GM23338 (cell line): Measurements from ENCODE around the gene PAX4. TPM values are rescaled to one million over a fixed set of nuclear protein-coding genes. Genes with fewer than 3 reads are reported as not detected.

Source experiments
- ATAC-seq: fragments of 200-7000 bp; cut with Tn5 transposase; 3 replicates; pipeline ENCODE4 v1.9.1; 2020
- DNase-seq: peaks from one replicate; pipeline ENCODE4 v3.0.0-alpha.2; 2015; ENCODE audit warnings: low spot score
- H2AFZ ChIP-seq: fragments of 200-600 bp; sonication (generic); 2 replicates; pipeline ENCODE4 v1.8.0; 2016; ENCODE audit warnings: antibody characterized with exemption, mild to moderate bottlenecking, moderate library complexity
- H3F3A ChIP-seq: fragments of 200-600 bp; sonication (generic); replicated peaks from 2 replicates; pipeline ENCODE4 v1.8.0; 2017; ENCODE audit warnings: antibody characterized with exemption, mixed run types, low read depth
- H3K27ac ChIP-seq: fragments of 200-600 bp; sonication (generic); 2 replicates; pipeline ENCODE4 v1.6.1; 2016; ENCODE audit warnings: low read depth
- H3K27me3 ChIP-seq: fragments of 200-600 bp; sonication (generic); 2 replicates; pipeline ENCODE4 v1.8.0; 2016; ENCODE audit warnings: mild to moderate bottlenecking, mixed run types, moderate library complexity; ENCODE audit not compliant: insufficient read depth
- H3K36me3 ChIP-seq: fragments of 200-600 bp; sonication (generic); 2 replicates; pipeline ENCODE4 v1.8.0; 2016; ENCODE audit warnings: mild to moderate bottlenecking; ENCODE audit not compliant: insufficient read depth
- H3K4me1 ChIP-seq: fragments of 200-600 bp; sonication (generic); 2 replicates; pipeline ENCODE4 v1.8.0; 2016; ENCODE audit warnings: mild to moderate bottlenecking, moderate library complexity; ENCODE audit not compliant: insufficient read depth
- H3K4me2 ChIP-seq: fragments of 200-600 bp; sonication (generic); 2 replicates; pipeline ENCODE4 v1.7.1; 2017; ENCODE audit warnings: mixed run types
- H3K4me3 ChIP-seq: fragments of 200-600 bp; sonication (generic); 2 replicates; pipeline ENCODE4 v1.6.1; 2016; ENCODE audit warnings: mixed run types
- H3K79me2 ChIP-seq: fragments of 200-600 bp; sonication (generic); replicated peaks from 2 replicates; pipeline ENCODE4 v1.8.0; 2017; ENCODE audit warnings: mild to moderate bottlenecking; ENCODE audit not compliant: insufficient read depth
- H3K9me2 ChIP-seq: fragments of 200-600 bp; sonication (generic); 2 replicates; pipeline ENCODE4 v1.8.0; 2017; ENCODE audit not compliant: insufficient read depth
- H4K20me1 ChIP-seq: fragments of 200-600 bp; sonication (generic); replicated peaks from 2 replicates; pipeline ENCODE4 v1.8.0; 2017; ENCODE audit warnings: mild to moderate bottlenecking; ENCODE audit not compliant: insufficient read depth
- H3K27ac Mint-ChIP-seq: 2 replicates; pipeline ENCODE4 v1.8.0; 2020; ENCODE audit warnings: inconsistent platforms, mild to moderate bottlenecking, moderate library complexity, mixed read lengths
- H3K27me3 Mint-ChIP-seq: 3 replicates; pipeline ENCODE4 v1.8.0; 2022; ENCODE audit warnings: low read depth, mild to moderate bottlenecking, moderate library complexity, mixed read lengths, inconsistent platforms; ENCODE audit not compliant: insufficient read depth, poor library complexity
- H3K36me3 Mint-ChIP-seq: 3 replicates; pipeline ENCODE4 v1.8.0; 2021; ENCODE audit warnings: low read depth, mild to moderate bottlenecking, inconsistent platforms, moderate library complexity, mixed read lengths
- H3K4me1 Mint-ChIP-seq: 3 replicates; pipeline ENCODE4 v1.8.0; 2020; ENCODE audit warnings: mild to moderate bottlenecking, inconsistent platforms, mixed read lengths
- H3K4me3 Mint-ChIP-seq: 3 replicates; pipeline ENCODE4 v1.8.0; 2021; ENCODE audit warnings: moderate library complexity, mild to moderate bottlenecking, inconsistent platforms, mixed read lengths
- H3K9me3 Mint-ChIP-seq: 3 replicates; pipeline ENCODE4 v1.8.0; 2020; ENCODE audit warnings: moderate library complexity, mild to moderate bottlenecking, inconsistent platforms, mixed read lengths
- CREB1 ChIP-seq: fragments of 250-450 bp; sonication (Bioruptor Pico); IDR thresholded peaks from 2 replicates; pipeline ENCODE4 v1.5.0; 2020; ENCODE audit warnings: low read depth, mild to moderate bottlenecking, moderate library complexity
- ETS1 ChIP-seq: IDR thresholded peaks from 2 replicates; pipeline ENCODE4 v1.6.1; 2016; ENCODE audit warnings: antibody characterized with exemption
- EZH2 ChIP-seq: fragments of 200-600 bp; sonication (generic); IDR thresholded peaks from one replicate; pipeline ENCODE4 v1.8.0; 2017; ENCODE audit warnings: antibody characterized with exemption, mild to moderate bottlenecking, low read depth; ENCODE audit not compliant: unreplicated experiment
- EZH2phosphoT487 ChIP-seq: fragments of 200-600 bp; sonication (generic); IDR thresholded peaks from one replicate; pipeline ENCODE4 v1.8.1; 2018; ENCODE audit warnings: antibody characterized with exemption; ENCODE audit not compliant: unreplicated experiment
- JUNB ChIP-seq: IDR thresholded peaks from one replicate; pipeline ENCODE4 v1.6.1; 2016; ENCODE audit warnings: antibody characterized with exemption; ENCODE audit not compliant: unreplicated experiment
- NANOG ChIP-seq: IDR thresholded peaks from 2 replicates; pipeline ENCODE4 v1.6.1; 2016; ENCODE audit warnings: antibody characterized with exemption, borderline replicate concordance
- POLR2AphosphoS5 ChIP-seq: IDR thresholded peaks from 2 replicates; pipeline ENCODE4 v1.6.1; 2016; ENCODE audit warnings: antibody characterized with exemption, low read depth
- STAT1 ChIP-seq: IDR thresholded peaks from one replicate; pipeline ENCODE4 v1.6.1; 2016; ENCODE audit warnings: antibody characterized with exemption; ENCODE audit not compliant: unreplicated experiment
- ZNF114 ChIP-seq: fragments of 250-450 bp; sonication (Bioruptor Pico); IDR thresholded peaks from 2 replicates; pipeline ENCODE4 v1.5.0; 2020; ENCODE audit warnings: mild to moderate bottlenecking, moderate library complexity
- ZNF331 ChIP-seq: fragments of 250-450 bp; sonication (Bioruptor Pico); IDR thresholded peaks from 2 replicates; pipeline ENCODE4 v1.5.0; 2020; ENCODE audit warnings: low read depth, mild to moderate bottlenecking, moderate library complexity
- ZNF462 ChIP-seq: fragments of 250-450 bp; sonication (Bioruptor Pico); IDR thresholded peaks from 2 replicates; pipeline ENCODE4 v1.5.0; 2020; ENCODE audit warnings: mild to moderate bottlenecking, moderate library complexity
- polyA plus RNA-seq: library from polyadenylated mRNA; unstranded; fragments of >200 nt; fragmentation: Nextera tagmentation; extraction: Ambion mirVana; gene quantifications from 2 replicates; pipeline ENCODE4 v1.2.1, GENCODE V29; 2016
- total RNA-seq: library from RNA; depleted of rRNA; stranded (reverse); fragments of >200 nt; shearing (Covaris generic); gene quantifications from 2 replicates; pipeline ENCODE4 v1.2.3, GENCODE V29; 2014
- TF ChIP-seq, protein P1 (sequence below): IDR thresholded peaks from one replicate; pipeline ENCODE4 v1.6.1; 2018; ENCODE audit warnings: antibody characterized with exemption; ENCODE audit not compliant: unreplicated experiment
- TF ChIP-seq, protein P2 (sequence below), 2 experiments: fragments of 200-600 bp in 1 of 2; sonication (generic) in 1 of 2; conservative IDR thresholded peaks; 2 replicates each; pipeline versions ENCODE4 v1.5.1 to v1.6.1; 2016 to 2017; ENCODE audit warnings: antibody characterized with exemption in 2 of 2, low read depth in 2 of 2, mild to moderate bottlenecking in 2 of 2, moderate library complexity in 1 of 2

The PAX4 gene
- total and polyA plus RNA-seq, 2 experiments from 2014 or later: not detected

- Mint-ChIP-seq H3K4me3 (no peak overlapping the region), H3K36me3 (peaks cover 22% of the 10 kb centered on the region), H3K9me3 (no peaks in the 10 kb centered on the region), H3K27ac (no peak overlapping the region), H3K27me3 (peaks cover 11% of the 10 kb centered on the region), H3K4me1 (peaks cover 8% of the 10 kb centered on the region; the same call in 2 of the 3 replicates)
- Histone ChIP-seq H3F3A (no peaks in the 10 kb centered on the region), H3K4me3 (no peak overlapping the region), H3K4me2 (no peak overlapping the region), H3K27ac (no peak overlapping the region), H2AFZ (no peak overlapping the region), H3K4me1 (no peaks in the 10 kb centered on the region), H3K36me3 (peaks cover 10% of the 10 kb centered on the region), H3K9me2 (no peaks in the 10 kb centered on the region), H3K79me2 (peaks cover 7% of the 10 kb centered on the region), H3K27me3 (no peaks in the 10 kb centered on the region), H4K20me1 (peaks cover 7% of the 10 kb centered on the region)
- ATAC-seq (no peak), DNase-seq (no peak)
- no peak for TF ChIP-seq ETS1
- TF ChIP-seq ZNF331 (CRISPR knock-in tag): no peak
- TF ChIP-seq, protein P1, sequence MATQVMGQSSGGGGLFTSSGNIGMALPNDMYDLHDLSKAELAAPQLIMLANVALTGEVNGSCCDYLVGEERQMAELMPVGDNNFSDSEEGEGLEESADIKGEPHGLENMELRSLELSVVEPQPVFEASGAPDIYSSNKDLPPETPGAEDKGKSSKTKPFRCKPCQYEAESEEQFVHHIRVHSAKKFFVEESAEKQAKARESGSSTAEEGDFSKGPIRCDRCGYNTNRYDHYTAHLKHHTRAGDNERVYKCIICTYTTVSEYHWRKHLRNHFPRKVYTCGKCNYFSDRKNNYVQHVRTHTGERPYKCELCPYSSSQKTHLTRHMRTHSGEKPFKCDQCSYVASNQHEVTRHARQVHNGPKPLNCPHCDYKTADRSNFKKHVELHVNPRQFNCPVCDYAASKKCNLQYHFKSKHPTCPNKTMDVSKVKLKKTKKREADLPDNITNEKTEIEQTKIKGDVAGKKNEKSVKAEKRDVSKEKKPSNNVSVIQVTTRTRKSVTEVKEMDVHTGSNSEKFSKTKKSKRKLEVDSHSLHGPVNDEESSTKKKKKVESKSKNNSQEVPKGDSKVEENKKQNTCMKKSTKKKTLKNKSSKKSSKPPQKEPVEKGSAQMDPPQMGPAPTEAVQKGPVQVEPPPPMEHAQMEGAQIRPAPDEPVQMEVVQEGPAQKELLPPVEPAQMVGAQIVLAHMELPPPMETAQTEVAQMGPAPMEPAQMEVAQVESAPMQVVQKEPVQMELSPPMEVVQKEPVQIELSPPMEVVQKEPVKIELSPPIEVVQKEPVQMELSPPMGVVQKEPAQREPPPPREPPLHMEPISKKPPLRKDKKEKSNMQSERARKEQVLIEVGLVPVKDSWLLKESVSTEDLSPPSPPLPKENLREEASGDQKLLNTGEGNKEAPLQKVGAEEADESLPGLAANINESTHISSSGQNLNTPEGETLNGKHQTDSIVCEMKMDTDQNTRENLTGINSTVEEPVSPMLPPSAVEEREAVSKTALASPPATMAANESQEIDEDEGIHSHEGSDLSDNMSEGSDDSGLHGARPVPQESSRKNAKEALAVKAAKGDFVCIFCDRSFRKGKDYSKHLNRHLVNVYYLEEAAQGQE: no peak
- TF ChIP-seq ZNF462 (CRISPR knock-in tag): no peak
- no peak for TF ChIP-seq POLR2AphosphoS5
- TF ChIP-seq, protein P2, sequence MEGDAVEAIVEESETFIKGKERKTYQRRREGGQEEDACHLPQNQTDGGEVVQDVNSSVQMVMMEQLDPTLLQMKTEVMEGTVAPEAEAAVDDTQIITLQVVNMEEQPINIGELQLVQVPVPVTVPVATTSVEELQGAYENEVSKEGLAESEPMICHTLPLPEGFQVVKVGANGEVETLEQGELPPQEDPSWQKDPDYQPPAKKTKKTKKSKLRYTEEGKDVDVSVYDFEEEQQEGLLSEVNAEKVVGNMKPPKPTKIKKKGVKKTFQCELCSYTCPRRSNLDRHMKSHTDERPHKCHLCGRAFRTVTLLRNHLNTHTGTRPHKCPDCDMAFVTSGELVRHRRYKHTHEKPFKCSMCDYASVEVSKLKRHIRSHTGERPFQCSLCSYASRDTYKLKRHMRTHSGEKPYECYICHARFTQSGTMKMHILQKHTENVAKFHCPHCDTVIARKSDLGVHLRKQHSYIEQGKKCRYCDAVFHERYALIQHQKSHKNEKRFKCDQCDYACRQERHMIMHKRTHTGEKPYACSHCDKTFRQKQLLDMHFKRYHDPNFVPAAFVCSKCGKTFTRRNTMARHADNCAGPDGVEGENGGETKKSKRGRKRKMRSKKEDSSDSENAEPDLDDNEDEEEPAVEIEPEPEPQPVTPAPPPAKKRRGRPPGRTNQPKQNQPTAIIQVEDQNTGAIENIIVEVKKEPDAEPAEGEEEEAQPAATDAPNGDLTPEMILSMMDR (conservative IDR thresholded peaks at IDR 0.05; ENCODE audit: low read depth in 2 of 2): no peak
- TF ChIP-seq EZH2: no peak
- TF ChIP-seq STAT1: no peak
- TF ChIP-seq JUNB: no peak
- TF ChIP-seq EZH2phosphoT487: no peak
- TF ChIP-seq ZNF114 (CRISPR knock-in tag): no peak
- no peak for TF ChIP-seq NANOG
- TF ChIP-seq CREB1 (CRISPR knock-in tag): no peak
Observed at GRCh38 chr7:127594490-127594889, 23.5 kb downstream of the PAX4 start.
